22Rv1 (cell line): Measurements from ENCODE around the gene UACA.

Experiments used
- ZFX ChIP-seq: fragments of 450-650 bp; IDR thresholded peaks from 2 replicates; pipeline ENCODE4 v1.6.1; 2017; ENCODE audit warnings: antibody characterized with exemption, borderline replicate concordance
- TF ChIP-seq, protein P1 (sequence below): fragments of 450-650 bp; IDR thresholded peaks from 2 replicates; pipeline ENCODE4 v1.5.1; 2017; ENCODE audit warnings: mild to moderate bottlenecking

DNA sequence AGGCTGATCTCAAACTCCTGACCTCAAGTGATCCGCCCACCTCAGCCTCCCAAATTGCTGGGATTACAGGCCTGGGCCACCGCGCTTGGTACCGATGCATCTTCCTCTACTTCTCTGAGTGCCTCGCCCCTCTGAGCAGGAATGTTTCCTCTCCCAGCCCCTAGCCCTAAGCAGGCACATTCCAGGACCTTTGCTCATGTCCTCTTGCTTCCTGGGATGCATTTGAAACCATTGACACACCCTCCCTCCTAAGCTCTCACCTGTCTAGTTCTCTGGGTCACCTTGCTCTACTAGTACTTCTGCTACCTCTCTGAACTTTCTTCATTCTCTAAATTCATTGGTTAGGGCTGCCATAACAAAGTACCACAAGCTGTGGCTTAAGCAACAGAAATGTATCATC lies 17.9 kb upstream of the UACA start:
- TF ChIP-seq, protein P1, sequence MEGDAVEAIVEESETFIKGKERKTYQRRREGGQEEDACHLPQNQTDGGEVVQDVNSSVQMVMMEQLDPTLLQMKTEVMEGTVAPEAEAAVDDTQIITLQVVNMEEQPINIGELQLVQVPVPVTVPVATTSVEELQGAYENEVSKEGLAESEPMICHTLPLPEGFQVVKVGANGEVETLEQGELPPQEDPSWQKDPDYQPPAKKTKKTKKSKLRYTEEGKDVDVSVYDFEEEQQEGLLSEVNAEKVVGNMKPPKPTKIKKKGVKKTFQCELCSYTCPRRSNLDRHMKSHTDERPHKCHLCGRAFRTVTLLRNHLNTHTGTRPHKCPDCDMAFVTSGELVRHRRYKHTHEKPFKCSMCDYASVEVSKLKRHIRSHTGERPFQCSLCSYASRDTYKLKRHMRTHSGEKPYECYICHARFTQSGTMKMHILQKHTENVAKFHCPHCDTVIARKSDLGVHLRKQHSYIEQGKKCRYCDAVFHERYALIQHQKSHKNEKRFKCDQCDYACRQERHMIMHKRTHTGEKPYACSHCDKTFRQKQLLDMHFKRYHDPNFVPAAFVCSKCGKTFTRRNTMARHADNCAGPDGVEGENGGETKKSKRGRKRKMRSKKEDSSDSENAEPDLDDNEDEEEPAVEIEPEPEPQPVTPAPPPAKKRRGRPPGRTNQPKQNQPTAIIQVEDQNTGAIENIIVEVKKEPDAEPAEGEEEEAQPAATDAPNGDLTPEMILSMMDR = no peak
- no peak for TF ChIP-seq ZFX
